ENCODE data around the gene SMCO4. TPM values are rescaled to one million over a fixed set of nuclear protein-coding genes. Genes with fewer than 3 reads are reported as not detected.

The SMCO4 gene
- total RNA-seq, 1 experiment from 2014 or later: 50.1 TPM

GRCh38 chr11:93549976-93550375, 6.8 kb upstream of the SMCO4 start:
- no peaks in the 10 kb centered on the region for H3K36me3 Mint-ChIP-seq
- ChIA-PET POLR2A (no interaction called here), CTCF (no interaction called here)
- ATAC-seq: no peak
- TF ChIP-seq, protein P1, sequence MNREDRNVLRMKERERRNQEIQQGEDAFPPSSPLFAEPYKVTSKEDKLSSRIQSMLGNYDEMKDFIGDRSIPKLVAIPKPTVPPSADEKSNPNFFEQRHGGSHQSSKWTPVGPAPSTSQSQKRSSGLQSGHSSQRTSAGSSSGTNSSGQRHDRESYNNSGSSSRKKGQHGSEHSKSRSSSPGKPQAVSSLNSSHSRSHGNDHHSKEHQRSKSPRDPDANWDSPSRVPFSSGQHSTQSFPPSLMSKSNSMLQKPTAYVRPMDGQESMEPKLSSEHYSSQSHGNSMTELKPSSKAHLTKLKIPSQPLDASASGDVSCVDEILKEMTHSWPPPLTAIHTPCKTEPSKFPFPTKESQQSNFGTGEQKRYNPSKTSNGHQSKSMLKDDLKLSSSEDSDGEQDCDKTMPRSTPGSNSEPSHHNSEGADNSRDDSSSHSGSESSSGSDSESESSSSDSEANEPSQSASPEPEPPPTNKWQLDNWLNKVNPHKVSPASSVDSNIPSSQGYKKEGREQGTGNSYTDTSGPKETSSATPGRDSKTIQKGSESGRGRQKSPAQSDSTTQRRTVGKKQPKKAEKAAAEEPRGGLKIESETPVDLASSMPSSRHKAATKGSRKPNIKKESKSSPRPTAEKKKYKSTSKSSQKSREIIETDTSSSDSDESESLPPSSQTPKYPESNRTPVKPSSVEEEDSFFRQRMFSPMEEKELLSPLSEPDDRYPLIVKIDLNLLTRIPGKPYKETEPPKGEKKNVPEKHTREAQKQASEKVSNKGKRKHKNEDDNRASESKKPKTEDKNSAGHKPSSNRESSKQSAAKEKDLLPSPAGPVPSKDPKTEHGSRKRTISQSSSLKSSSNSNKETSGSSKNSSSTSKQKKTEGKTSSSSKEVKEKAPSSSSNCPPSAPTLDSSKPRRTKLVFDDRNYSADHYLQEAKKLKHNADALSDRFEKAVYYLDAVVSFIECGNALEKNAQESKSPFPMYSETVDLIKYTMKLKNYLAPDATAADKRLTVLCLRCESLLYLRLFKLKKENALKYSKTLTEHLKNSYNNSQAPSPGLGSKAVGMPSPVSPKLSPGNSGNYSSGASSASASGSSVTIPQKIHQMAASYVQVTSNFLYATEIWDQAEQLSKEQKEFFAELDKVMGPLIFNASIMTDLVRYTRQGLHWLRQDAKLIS (CRISPR knock-in tag; IDR thresholded peaks at IDR 0.05; ENCODE audit: borderline replicate concordance): no peak
- TF ChIP-seq MYBL2 (CRISPR knock-in tag; IDR thresholded peaks at IDR 0.05): no peak
- TF ChIP-seq ELF4 (CRISPR knock-in tag; IDR thresholded peaks at IDR 0.05; ENCODE audit: low read depth): no peak
- TF ChIP-seq MAX (CRISPR knock-in tag; IDR thresholded peaks at IDR 0.05): no peak
- TF ChIP-seq CBFB (CRISPR knock-in tag; IDR thresholded peaks at IDR 0.05; ENCODE audit: low read depth): no peak
- H3K27me3 Mint-ChIP-seq (ENCODE audit: low read depth): no peaks in the 10 kb centered on the region
- H3K9me3 Mint-ChIP-seq: no peaks in the 10 kb centered on the region
- DNase-seq (ENCODE audit: low spot score): no peak
- peaks cover 22% of the 10 kb centered on the region for H3K4me1 Mint-ChIP-seq
- no peak overlapping the region for H3K4me3 Mint-ChIP-seq
- H3K27ac Mint-ChIP-seq: no peak overlapping the region

- ATAC-seq (no peak), DNase-seq (ENCODE audit: low spot score) (no peak)
- POLR2A ChIA-PET: no interaction called here
- H3K4me1 Mint-ChIP-seq: peaks cover 33% of the 10 kb centered on the region
- H3K4me3 Mint-ChIP-seq: no peak overlapping the region
- no peaks in the 10 kb centered on the region for H3K36me3 Mint-ChIP-seq
- H3K27me3 Mint-ChIP-seq (ENCODE audit: low read depth): no peaks in the 10 kb centered on the region
- H3K27ac Mint-ChIP-seq: no peak overlapping the region
- TF ChIP-seq TCF7 (CRISPR knock-in tag; IDR thresholded peaks at IDR 0.05; ENCODE audit: low read depth) (no peak), GABPB1 (CRISPR knock-in tag; IDR thresholded peaks at IDR 0.05) (no peak), GRHL2 (CRISPR knock-in tag; IDR thresholded peaks at IDR 0.05; ENCODE audit: insufficient replicate concordance, severe bottlenecking) (no peak)
- CTCF ChIA-PET: no interaction called here
- H3K9me3 Mint-ChIP-seq: no peaks in the 10 kb centered on the region
Measured at GRCh38 chr11:93548679-93549319, 5.6 kb upstream of the SMCO4 start.

DNA sequence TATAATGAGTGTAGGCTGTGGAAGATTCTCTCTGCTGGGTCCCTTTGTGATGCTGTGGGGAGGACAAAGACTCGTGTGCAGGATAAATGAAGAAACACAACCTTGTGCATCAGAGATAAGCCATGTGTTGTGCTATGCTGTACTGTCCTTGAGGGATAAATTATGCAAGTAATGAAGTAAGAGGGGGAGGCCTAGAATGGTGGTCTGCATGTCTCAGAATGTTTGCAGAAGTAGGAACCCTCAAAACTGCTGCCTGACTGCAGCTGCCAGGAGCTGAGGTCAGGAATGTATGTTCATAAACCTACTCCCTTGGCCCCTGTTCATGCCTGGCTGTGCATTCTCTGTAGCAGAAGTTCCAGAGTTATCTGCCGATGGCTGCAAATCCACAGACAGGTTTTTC, 4.6 kb upstream of the SMCO4 start:
- TF ChIP-seq, protein P2, sequence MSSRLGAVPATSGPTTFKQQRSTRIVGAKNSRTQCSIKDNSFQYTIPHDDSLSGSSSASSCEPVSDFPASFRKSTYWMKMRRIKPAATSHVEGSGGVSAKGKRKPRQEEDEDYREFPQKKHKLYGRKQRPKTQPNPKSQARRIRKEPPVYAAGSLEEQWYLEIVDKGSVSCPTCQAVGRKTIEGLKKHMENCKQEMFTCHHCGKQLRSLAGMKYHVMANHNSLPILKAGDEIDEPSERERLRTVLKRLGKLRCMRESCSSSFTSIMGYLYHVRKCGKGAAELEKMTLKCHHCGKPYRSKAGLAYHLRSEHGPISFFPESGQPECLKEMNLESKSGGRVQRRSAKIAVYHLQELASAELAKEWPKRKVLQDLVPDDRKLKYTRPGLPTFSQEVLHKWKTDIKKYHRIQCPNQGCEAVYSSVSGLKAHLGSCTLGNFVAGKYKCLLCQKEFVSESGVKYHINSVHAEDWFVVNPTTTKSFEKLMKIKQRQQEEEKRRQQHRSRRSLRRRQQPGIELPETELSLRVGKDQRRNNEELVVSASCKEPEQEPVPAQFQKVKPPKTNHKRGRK (CRISPR knock-in tag; IDR thresholded peaks at IDR 0.05; ENCODE audit: borderline replicate concordance): no peak
- TF ChIP-seq ZNF121 (CRISPR knock-in tag; IDR thresholded peaks at IDR 0.05) (no peak), ZNF232 (CRISPR knock-in tag; IDR thresholded peaks at IDR 0.05) (no peak), IRF2 (CRISPR knock-in tag; IDR thresholded peaks at IDR 0.05; ENCODE audit: borderline replicate concordance, low read depth) (no peak), CREM (CRISPR knock-in tag; IDR thresholded peaks at IDR 0.05) (no peak), TEAD1 (CRISPR knock-in tag; IDR thresholded peaks at IDR 0.05) (no peak), SOX15 (CRISPR knock-in tag; IDR thresholded peaks at IDR 0.05) (no peak), JAZF1 (CRISPR knock-in tag; IDR thresholded peaks at IDR 0.05) (no peak)
- TF ChIP-seq, protein P3, sequence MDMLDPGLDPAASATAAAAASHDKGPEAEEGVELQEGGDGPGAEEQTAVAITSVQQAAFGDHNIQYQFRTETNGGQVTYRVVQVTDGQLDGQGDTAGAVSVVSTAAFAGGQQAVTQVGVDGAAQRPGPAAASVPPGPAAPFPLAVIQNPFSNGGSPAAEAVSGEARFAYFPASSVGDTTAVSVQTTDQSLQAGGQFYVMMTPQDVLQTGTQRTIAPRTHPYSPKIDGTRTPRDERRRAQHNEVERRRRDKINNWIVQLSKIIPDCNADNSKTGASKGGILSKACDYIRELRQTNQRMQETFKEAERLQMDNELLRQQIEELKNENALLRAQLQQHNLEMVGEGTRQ (CRISPR knock-in tag; IDR thresholded peaks at IDR 0.05): no peak
- ChIA-PET POLR2A (no interaction called here), CTCF (interaction anchor here (0.8 kb wide), 1 partner anchor 17 kb away, joined by 3 read pairs; no protein-coding TSS in a partner anchor)
- H3K9me3 Mint-ChIP-seq: no peaks in the 10 kb centered on the region
- DNase-seq (ENCODE audit: low spot score): no peak
- ATAC-seq: no peak
- H3K36me3 Mint-ChIP-seq: no peaks in the 10 kb centered on the region
- no peak overlapping the region for H3K4me3 Mint-ChIP-seq
- no peak overlapping the region for H3K27ac Mint-ChIP-seq
- H3K27me3 Mint-ChIP-seq (ENCODE audit: low read depth): no peaks in the 10 kb centered on the region
- H3K4me1 Mint-ChIP-seq: peaks cover 37% of the 10 kb centered on the region

Data from WTC11 (cell line).